Body of pancreas (tissue), 4 donors: ENCODE data around the gene SMIM1.

ENCODE experiments used
- POLR2A ChIP-seq, 3 donors: fragments of 450-650 bp; IDR thresholded peaks; one replicate each; pipeline ENCODE4 v1.6.1; 2016; ENCODE audit warnings: antibody characterized with exemption in 3 of 3, mild to moderate bottlenecking in 2 of 3
- TF ChIP-seq, protein P1 (sequence below), 7 experiments: fragments of 450-650 bp in 4 of 7; fragments of 200-600 bp in 3 of 7; sonication (generic) in 3 of 7; IDR thresholded peaks; one replicate each; pipeline ENCODE4 v1.5.1; 2016 to 2019; ENCODE audit warnings: antibody characterized with exemption in 7 of 7

DNA sequence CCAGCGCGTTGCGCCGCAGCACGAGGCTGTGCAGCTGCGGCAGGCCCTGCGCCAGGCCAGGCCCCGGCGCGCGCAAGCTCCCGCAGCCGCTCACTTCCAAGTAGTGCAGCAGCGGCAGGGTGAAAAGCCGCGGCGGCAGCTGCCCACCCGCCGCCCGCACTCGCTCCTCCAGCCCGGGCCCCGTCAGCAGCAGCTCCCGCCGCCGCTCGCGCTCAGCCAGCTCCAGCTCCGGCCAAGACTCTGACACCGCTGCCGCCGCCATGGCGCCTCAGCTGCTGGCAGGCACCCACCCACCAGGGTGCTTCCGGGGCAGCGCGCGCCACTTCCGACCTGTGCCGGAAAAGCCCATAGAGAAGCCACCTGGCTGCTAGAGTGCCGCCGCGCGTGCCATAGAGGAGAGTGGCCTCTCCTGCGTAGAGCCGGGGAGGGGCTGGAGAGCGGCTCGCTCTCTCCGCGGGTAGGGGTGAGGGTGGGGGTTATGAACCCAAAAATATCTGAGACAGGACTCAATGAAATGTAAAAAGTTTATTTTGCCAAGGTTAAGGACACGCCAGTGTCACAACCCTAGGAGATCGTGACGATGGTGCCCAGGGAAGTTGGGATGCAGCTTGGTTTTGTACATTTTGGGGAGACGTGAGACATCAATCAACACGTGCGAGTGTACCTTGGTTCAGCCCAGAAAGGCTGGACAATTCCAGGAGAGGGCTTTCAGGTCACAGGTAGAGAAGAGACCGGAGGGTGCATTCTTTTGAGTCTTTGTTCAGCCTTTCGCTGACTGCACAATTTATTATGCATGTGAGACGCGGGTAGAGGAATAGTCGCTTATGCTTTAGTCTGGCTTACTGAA lies 23.9 kb downstream of the SMIM1 start, which contains the start of gene LRRC47:
- TF ChIP-seq, protein P1, sequence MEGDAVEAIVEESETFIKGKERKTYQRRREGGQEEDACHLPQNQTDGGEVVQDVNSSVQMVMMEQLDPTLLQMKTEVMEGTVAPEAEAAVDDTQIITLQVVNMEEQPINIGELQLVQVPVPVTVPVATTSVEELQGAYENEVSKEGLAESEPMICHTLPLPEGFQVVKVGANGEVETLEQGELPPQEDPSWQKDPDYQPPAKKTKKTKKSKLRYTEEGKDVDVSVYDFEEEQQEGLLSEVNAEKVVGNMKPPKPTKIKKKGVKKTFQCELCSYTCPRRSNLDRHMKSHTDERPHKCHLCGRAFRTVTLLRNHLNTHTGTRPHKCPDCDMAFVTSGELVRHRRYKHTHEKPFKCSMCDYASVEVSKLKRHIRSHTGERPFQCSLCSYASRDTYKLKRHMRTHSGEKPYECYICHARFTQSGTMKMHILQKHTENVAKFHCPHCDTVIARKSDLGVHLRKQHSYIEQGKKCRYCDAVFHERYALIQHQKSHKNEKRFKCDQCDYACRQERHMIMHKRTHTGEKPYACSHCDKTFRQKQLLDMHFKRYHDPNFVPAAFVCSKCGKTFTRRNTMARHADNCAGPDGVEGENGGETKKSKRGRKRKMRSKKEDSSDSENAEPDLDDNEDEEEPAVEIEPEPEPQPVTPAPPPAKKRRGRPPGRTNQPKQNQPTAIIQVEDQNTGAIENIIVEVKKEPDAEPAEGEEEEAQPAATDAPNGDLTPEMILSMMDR (IDR thresholded peaks at IDR 0.05) = peak in 3 of 7 experiments; percentile 38 to 43 (median 40)
- TF ChIP-seq POLR2A (IDR thresholded peaks at IDR 0.05) = peak; percentile 66 to 81 (median 81)
